ENCODE measurements around the gene THSD4.

The THSD4 gene

DNA sequence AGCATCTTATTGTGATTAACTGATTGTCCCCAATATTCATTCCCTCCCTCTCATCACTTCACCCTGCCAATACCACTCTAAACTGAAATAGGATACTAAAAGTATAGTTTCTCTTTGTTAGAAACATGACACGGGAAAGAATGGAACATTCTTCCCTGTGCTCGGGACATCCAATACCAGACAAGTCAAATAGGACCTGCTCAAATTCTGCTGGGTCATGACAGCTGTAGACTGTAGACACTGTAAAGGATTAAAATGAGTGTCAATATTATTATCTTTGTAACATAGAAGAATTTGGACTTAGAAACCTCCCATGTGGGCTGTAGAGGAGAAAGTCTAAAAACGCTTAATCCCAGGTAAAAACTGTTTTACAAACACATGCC, 380.1 kb downstream of the THSD4 start:
- no peak for DNase-seq (ENCODE audit: low read depth in 2 of 2)

DNA sequence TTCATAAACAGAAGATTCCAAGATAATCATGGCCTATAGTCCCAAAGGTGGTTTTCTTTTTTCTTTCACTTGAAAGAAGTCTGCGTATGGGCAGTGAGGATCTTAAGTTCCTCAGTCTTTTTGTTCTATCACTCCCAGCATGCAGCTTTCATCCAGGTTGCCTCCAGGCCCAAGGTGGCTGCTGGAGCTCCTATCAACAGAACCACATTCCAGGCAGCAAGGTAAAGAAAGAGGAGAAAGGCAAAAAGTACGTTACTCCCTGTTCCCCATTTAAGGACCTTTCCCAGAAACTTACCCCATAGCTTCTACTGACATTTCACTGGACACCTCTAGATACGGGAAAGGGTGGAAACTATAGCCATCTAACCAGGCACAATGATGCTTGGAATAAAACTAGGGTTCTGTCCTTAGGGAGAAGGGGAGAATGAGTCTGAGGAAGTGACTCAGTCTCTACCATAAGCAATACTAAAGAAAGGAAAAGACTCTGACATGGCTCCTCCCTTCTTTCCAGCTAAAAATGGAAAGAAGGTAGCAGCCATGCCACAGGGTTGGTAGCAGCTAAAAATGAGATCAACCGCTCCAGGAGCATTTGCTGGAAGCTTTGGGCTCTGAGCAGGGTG, 381.2 kb downstream of the THSD4 start:
- no peak for DNase-seq (ENCODE audit: low read depth in 2 of 2)

DNA sequence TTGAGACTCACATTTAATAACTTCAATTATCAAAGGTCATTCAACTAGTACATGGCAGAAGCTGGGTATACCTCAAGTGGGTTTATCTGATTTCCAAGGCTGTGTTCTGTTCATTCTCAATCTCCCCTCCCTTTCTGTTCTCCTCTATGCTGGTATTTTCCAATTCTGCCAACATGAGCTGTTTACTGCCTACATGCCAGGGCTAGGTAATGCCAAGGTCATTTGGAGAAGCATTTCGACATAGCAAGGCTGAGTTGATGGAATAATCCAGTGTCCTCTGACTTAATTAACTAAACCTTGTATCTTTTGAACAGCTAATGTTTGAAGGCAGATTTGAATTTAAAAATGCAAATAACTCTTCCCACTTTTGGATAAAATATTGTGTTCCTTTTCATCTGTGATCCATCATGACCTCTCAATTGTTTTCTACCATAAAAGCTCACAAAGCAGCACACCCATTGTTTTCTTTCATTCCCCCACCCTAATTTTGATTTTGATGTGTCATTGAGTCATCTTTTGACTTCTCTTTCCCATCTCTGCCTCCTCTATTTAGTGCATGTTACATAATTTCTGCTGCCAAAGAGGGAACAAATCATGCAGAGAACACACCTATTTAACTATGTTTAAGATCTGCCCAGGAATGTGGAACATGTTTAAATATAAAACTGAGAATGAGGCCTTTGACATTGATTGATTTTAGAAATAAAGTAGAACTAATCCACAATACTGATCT, 386.2 kb downstream of the THSD4 start:
- no peak for DNase-seq (ENCODE audit: low read depth in 2 of 2)

DNA sequence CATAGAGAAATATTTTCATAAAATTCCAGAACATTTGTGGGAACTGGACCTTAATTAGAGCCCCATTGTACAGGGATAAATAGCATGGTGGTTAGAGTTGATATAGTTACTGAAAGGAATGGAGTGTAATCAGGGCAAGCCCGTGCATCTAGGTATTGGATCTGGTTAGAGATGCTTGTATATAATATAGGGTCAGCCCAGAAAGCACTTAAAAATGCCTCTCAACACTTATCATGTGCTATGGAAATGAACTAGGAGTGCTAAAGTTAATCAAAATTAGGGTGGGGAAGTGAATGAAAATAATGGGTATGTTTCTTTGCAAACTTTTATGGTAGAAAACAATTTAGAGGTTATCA, 386.8 kb downstream of the THSD4 start:
- DNase-seq (ENCODE audit: low read depth in 2 of 2) = no peak

DNA sequence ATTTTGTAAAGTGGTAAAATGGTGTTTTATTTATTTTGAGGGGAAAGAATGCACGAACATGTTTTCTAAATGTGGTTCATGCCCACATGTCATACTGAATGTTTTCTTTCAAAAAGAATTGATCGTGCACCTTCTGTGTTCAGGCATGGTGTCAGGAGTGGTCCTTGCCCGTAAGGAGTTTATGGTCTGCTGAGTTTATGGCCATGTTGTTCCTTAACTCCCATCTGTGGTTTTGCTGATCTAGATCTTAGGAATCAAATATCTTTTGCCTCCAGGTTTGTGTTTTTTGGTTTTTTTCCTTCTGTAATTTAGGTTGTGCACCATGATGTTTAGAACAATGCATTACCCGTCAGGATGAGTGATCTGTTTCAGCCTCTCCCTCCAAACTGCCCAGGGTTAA, 390.7 kb downstream of the THSD4 start:
- DNase-seq (ENCODE audit: low read depth in 2 of 2) = no peak

DNA sequence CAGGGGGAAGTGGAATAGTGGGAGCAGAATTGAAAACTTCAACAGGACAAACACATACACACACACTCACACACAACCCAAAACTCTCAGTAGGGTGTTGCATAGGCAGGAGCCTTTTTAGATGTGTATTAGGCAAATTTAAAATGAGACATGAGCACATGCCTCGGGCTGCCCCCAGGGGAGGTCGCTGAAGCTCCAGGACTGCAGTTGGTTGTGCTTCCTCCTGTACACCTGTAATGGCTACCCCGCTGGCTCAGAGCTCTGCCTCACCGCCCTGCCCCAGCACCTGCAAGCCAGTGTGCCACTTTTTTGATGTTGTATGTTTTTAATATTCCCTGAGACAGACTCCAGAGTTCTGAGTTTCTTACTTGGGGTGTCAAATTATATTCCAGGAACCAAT, 391.7 kb downstream of the THSD4 start:
- no peak for DNase-seq (ENCODE audit: low read depth in 2 of 2)

DNA sequence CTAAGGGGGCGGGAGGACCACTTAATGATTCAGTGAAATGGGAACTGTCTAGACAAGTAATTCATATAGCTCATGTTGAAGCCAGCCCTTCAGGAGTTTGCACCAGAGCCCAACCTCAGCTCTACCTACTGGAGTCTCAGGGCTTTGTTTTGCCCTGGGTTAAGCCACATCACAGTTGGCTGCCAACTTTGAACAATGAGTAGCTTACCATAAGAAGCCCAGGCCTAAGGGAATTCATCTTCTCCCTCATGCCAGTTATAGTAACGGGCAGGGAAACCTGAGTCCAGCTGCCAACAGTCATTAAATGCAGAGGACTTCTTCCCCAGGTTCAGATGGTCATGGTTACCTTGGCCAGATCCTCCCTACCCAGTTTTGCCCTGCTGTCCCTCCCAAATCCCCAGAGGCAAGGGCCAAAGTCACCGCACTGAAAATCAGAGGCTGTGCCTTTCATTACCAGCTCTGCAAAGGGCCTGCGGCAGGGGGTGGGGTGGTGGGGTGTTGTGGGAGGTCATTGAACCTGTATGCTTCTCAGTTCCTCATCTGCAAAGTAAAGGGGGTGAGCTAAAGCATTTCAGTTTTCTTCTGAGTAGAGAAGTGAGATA, 392.9 kb downstream of the THSD4 start:
- DNase-seq (ENCODE audit: low read depth in 2 of 2) = no peak

DNA sequence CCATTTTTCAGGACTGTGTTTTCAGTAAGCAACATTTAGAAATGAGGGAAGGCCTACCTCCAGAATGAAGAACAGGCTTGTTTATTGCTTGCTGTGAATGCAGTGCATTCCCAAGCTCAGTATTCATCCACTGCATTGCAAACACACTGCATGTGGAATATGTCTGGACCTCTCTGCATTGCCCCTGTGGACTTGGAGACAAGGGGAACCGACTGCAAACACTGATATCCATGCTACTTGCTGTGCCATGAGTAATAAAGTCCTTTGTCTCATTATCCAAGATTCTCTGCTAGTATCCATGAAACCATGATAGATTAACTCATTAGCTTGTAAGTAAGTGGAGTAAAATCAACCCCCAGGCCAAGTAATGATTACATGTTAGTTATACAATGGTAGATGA, 393.9 kb downstream of the THSD4 start:
- no peak for DNase-seq (ENCODE audit: low read depth in 2 of 2)

DNA sequence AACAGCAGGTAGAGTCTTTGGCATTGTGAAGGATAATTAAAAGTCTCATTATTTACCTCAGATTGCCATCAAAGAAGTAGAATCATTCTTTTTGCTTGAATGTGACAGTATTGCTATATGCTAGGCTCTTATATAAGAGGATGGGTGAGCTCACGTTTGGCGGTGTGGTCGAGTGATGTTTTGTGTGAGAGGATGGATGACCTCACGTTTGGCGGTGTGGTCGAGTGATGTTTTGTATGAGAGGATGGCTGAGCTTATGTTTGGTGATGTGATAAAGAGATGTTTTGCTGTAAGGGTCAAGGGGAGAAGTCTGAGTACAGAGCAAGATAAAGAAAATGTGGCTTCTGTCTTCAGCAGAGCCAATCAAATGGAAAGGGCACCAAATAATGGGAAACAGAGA, 395.5 kb downstream of the THSD4 start:
- no peak for DNase-seq (ENCODE audit: low read depth in 2 of 2)

DNA sequence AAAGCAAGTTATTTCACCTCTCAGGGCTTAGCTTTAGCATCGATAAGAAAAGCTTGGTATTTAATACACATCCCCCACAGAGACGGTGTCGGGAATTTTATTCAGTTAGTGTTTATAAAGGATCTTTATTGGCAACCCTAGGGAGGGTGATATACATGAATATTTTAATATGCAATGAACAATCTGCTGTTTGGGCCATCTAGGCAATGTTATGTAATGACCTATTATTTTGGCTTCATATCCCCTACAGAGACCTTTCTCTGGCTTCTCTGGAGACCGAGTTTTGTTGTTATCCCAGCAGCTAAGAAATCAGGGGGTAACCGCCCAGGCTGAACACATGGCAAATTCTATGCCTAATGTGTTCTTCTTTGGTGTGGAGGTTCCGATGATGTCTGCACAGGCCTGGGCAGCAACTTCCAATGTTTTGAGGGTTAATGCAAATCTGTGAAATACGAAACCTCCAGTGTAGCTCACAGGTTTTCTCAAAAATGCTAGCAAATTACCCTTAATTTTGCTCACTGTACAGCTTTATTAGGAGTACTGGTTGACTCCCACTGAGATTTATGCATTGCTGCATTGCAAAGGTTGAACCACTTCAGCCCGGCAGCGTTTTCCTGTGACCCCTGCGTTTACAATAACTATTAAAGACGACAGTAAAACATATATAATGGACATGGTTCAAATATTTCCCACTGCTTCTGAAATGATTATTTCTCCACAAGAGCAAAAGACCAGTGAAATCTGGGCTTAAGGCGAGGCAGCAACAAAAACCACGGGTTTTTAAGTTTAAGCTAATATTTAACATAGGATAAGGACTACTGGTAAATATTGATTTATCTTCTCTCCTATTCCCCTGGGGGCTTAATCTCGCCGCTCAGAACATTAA, 396.8 kb downstream of the THSD4 start:
- no peak for DNase-seq (ENCODE audit: low read depth in 2 of 2)

DNA sequence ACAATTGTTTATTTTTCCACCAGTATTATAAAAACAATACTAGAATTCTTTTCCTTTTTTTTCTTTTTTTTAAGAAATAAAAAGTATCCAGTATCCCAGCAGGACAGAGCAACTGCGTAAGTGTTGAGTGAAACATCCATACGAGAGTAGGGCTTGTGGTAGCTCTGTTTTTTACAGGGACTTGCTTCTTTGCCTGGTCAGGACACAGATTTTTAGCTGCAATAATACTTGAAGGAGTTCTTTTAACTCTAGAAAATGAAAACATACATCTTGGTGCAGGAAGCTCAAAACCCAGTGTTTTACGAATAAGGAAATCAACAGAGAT, 397.4 kb downstream of the THSD4 start:
- DNase-seq (ENCODE audit: low read depth in 2 of 2) = no peak

DNA sequence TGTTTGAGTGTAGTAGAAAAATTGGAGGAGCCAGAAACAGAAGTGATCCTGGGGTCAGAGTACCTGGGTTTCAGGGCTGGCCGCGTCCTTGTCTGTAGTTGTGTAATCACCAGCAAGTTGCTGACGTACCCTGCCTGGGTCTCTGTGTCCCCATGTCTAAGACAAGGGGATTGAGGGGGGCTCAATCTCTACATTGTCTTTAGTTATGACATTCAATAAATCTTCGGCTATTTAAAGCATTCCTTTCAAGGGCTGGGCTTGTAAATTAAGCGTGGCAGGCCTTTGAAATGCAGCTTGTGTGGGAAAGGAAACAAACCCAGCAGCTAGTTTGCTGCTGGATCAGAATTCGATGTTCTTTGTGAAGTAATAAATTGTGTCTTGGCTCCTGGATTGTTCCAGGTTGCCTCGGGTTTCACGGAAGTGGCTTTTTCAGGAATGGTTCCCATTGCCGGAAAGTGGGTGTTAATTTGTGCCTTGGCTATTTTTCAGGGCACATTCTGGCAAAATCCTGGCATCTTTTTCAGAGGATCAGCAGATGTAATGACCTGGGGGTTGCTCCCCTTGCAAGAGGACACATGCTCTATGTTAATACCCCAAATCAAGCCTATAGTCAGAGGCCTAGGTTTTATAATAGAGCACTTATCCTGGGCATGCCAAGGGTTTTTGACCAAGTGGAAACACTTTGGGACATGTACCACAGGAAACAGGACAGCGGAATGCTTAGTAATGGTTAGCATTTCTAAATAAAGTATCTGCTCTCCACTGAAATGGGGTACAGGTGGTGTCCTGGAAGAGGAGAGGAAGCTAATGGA, 400.3 kb downstream of the THSD4 start:
- no peak for DNase-seq (ENCODE audit: low read depth in 2 of 2)

DNA sequence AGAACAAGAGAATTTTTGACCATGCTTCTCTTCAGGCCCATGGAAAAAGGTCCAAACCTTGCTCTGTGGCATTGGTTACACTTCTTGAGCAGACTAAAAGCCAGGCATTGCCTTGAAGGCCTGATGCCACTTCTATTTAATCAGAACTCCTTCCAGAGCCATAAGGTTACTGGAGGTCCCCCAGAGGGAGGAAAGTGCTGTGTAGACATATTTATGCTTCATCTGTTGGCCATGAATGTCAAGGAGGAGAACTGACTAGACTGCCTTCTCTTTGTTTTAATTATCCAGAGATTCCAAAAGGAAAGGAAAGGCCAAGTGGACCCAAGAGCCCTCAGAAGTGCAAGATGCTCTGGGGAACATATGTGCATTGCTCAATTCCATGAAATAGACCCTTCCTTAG, 402.5 kb downstream of the THSD4 start:
- DNase-seq (ENCODE audit: low read depth in 2 of 2) = no peak

DNA sequence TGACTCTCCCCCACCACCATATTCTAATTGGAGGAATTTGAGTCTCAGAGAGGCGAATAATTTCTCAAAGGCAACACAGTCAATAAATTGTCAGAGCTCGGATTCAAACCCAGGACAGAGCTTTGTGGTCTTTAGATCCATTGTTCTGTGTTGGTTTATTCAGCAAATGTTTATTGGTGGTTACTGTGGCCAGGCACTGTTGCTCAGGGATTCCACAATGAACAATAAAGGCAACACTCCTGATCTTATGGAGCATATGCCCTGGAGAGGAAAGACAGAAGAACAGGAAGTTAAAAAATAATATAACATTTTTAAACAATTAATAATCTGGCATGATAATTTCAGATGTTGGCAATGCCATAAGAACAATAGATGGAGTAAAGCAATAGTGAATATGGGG, 403.4 kb downstream of the THSD4 start:
- DNase-seq (ENCODE audit: low read depth in 2 of 2) = no peak

DNA sequence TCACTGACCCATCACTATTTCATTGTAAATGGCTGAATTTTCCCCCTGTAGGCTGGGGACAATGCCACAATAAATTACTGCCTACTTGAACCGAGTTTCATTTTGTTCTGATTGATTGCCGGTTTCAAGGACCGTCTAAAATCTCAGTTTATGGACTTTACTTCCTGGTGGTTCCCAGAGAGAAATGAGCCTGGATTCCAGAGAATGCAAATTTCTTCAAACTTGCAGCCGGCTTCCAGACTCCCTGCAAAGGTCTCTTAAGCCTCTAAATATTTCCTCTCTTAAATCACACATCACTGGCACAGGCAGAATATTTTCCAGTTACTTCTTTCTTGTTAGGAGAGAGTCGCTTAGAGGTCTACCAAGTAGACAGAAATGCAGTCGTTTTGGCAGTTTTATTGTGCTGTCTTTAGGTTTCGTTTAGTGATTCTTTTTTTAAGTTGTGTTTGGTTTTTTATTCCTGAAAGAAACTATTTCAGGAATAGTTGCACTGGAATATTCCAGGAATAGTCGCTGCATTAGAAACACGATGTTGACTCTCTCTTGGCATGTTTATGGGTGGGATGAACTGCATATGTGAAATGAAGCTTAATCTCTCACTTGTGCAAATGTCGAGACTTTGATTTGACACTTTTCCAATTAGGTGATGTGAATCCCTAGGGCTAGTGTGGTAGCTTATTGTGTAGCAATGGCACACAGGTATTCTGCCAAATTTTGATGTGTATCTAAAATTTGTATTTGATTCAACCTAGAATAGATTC, 411.0 kb downstream of the THSD4 start:
- DNase-seq (ENCODE audit: low read depth in 2 of 2) = no peak

DNA sequence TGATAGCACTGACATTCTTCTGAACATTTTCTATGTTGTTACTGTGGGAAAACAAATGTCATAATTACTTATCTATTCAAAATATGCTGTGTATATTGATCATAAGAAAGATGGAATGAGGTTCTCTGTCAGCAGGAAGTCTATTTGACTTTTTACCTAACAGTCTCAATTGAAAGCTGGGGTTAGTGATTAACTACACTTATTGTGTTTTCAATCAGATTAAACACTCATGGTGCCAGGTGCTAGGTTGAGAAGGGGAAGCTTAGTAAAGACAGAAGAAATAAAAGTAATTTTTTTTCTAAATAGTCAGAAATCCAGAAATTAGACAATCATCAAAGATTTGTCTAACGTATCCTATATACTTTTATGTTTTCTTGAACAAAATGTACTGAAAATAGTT, 414.1 kb downstream of the THSD4 start:
- no peak for DNase-seq (ENCODE audit: low read depth in 2 of 2)

DNA sequence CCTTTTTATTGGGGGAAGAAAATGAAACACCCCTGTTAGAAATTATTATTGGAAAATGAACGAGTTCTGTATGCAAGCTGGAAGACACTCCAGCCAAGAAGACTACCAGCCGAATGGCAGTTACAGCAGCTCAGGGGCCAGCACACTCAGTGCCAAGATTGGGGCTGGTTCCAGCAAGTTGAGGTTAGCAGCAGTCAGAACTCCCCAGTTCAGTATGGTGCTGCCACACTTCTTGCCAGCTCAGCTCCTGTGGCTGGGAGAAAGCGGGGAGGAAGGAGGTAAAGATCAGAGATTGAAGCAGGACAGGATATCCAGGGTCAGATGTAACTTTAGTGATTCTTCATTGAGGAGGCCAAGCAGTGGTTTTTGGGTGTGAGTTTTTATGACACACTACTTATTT, 414.8 kb downstream of the THSD4 start:
- DNase-seq (ENCODE audit: low read depth in 2 of 2) = no peak

DNA sequence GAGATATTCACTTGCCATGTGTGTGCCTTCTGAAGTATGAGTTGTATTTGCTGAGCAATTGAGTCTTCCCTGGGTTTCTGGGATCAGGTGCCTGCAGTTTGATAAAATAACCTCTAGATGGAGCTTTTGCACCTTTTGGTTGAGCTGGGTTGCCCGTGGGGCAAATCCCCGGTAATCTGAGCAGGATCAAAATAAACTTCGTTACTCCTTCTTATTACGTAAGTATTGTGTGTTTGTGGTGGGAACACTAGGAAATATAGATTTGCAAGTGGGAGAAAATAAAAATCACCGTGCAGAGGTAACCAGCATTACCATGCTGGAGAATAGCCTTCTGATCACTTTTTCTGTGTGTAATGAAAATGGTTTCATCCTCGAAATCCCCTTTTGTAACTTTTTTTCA, 417.7 kb downstream of the THSD4 start:
- no peak for DNase-seq (ENCODE audit: low read depth in 2 of 2)

DNA sequence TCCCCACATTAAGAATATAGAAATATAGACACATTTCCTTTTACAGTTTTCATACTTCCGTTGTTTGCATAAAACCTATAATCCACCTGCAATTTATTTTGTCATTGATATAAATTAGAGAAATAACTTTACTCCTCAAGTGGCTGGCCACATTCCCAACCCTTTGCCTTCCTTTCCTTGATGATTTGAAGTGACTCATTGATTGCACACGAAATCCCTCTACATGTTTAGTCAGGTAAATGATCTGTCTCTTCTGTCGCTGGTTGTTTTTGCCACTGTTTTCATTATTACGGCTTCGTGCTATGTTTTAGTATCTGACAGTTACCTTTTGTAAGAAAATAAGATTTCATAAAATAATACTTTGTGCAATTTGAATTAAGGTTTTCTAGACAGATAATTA, 422.9 kb downstream of the THSD4 start:
- DNase-seq (ENCODE audit: low read depth in 2 of 2) = no peak

DNA sequence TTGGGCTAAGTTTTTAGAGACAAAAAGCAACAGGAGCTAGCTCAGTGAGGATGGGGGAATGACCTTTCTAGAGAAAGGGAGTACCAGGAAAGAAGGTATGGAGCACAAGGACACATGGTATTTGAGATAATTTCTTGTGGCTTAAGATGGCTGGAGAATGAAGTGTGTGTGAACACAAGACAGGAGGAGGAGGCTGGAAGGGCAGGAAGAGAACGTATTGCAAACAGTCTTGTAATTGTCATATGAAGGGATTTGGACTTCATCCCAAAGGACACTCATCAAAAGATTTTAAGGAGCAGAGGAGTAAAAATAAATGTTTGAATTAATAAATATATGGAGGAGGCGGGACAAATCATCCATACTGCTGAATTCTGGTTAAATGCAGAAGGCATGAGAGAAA, 426.5 kb downstream of the THSD4 start:
- DNase-seq (ENCODE audit: low read depth in 2 of 2) = no peak

DNA sequence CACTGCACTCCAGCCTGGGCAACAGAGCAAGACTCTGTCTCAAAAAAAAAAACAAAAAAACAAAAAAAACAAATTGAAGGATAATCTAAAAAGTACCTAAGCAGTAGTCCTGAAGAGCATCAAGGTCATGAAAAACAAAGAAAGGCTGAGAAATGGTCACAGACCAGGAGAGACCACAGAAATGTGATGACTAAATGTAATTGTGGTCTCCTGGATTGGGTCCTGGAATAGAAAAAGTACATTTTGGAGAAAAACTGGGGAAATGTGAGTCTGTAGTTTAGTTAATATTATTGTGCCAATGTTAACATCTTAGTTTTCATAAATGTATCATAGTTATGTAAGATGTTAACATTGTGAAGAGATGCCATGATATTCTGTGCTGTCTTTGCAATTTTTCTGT, 427.6 kb downstream of the THSD4 start:
- no peak for DNase-seq (ENCODE audit: low read depth in 2 of 2)
